GM19468 (cell line): ENCODE data around the gene CACNA1I.

Experiments used
- ATAC-seq: cut with Tn5 transposase; IDR thresholded peaks from one replicate; pipeline ENCODE4 v1.9.1; 2021; ENCODE audit warnings: mild to moderate bottlenecking, moderate library complexity, moderate number of reproducible peaks; ENCODE audit not compliant: unreplicated experiment; ENCODE audit errors: extremely low read depth

The CACNA1I gene

DNA sequence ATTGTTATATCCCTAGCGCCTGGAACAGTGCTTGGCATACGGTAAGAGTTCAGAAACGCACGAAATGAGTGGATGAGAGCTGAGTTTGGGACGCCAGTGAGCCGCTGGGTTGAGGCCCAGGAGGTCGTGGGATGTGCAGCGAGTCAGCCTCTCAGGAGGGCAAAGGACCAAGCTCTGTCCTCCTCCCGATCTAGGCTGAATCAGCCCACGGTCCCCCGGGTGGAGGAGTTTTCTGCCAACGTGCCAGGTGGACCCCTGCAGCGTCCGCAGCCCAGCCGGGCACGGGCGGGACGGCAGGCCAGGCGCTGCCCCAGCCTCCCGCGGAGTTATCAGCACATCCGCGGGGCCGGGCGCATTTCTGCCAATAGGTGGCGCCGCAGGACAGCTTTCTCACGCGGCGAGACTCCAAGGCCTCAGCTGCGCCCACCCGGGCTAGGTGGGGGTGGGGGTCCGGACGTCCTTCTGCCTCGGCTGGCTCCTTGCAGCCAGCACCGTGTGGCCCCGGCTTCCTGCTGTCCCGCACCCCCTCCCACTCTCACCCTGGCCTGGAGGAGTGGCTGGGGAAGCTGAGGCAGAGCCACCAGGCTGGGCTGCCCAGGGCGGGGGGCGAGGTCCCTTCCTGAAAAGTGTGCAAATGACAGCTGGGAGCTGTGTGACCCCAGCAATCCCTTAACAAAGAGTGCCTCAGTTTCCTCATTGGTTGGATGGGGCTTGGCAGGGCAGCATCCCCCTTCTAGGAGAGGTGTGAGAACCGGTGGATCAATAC lies 35.8 kb upstream of the CACNA1I start:
- no peak for ATAC-seq

DNA sequence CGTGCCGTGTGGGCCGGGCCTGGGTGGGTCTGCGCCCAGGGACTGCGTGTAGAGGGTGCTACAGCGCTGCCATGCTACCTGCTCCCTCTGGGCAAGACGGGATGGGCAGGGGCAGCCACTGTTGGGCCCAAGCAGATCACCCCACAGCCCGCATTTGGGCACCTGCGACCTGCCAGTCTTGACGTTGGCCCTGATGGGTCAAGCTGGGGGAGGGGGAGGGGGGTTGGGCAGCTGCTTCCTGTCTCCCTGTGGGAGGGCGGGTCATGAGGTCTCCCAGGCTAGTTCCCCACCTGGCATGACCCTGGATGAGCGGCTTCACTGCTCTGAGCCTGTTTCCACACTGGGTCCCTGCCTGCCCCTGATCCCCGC lies 35.2 kb upstream of the CACNA1I start:
- no peak for ATAC-seq

DNA sequence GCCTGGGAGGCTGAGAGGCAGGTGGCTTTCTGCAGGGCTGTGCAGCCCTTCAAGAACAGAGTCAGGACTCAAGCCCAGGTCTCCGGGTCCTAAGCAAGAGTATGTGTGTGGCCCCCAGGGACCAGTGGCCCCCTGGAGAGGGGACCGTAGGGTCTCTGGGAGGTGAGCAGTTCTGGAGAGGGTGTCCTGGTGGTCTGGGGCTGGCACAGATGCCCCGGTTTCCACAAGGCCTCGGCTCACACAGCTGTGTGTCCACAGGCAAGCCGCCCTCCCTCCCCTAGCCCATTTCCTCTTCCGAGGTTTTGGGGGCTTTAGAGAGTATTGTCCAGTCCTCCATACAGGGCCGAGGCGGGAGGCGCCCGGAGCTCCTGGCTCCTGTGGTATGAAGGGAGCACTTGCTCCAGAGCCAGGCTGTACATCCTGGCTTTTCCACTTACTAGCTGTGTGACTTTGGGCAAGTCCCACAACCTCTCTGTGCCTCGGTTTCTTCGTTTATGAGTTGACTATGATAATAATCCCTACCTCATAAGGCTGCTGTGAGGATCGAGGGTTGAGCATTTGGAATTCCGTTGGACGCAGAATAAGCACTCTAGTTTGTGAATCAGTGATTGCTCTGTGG lies 34.6 kb upstream of the CACNA1I start:
- ATAC-seq = no peak

DNA sequence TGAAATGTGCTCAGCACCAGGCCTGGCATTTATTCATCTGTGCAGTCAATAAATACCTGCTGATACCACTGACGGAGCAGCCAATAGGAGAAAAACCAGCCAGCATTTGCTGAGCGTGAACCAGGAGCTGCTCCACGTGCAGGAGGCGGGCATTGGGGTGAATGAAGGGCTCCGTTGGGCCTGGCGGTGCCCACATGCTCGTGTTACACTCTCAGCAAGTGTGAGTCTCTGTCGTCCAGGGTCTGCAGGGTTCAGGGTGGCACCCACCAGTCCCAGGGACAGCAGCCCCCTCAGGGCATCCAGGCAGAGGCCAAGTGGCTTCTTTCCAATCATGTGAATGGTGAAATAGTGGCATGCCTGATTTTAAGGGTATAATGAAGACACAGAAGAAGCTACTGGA lies 33.8 kb upstream of the CACNA1I start:
- ATAC-seq = no peak

DNA sequence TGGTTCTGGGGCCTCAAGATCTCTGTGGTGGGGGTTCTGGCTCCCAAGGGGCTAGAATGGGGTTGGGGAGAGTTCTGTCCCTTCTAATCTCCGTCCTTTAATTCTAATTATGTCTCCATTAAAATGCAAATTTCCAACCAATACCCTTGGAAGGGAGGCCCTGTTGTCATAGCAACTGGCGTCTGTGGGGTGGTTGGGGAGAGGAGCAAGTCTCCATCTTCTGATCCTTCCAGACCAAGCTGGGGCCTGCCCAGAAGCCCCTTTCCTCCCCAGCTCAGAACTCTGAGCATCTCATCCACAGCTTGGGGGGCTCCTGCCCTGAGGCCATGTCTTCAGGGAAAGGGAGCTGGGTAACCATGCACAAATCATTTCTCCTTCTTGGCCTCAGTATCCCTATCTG lies 32.6 kb upstream of the CACNA1I start:
- ATAC-seq = no peak

DNA sequence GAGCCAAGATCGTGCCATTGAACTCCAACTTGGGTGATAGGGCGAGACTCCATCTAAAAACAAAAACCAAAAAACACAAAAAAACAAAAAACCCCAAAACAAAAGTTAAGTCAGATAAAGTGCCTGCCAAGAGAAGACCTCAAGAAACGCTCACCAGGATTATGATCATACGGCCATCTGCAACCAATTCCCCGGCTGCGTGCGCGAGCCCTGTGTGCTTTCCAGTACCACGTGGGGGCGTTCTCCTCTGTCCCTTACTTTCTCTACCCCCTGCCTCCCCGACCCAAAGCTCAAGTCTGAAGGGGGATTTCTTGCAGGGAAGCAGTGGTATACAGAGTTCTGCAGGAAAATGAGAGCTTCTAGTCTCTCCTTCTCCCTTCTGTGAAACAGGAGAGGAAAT lies 27.5 kb upstream of the CACNA1I start:
- ATAC-seq = no peak

DNA sequence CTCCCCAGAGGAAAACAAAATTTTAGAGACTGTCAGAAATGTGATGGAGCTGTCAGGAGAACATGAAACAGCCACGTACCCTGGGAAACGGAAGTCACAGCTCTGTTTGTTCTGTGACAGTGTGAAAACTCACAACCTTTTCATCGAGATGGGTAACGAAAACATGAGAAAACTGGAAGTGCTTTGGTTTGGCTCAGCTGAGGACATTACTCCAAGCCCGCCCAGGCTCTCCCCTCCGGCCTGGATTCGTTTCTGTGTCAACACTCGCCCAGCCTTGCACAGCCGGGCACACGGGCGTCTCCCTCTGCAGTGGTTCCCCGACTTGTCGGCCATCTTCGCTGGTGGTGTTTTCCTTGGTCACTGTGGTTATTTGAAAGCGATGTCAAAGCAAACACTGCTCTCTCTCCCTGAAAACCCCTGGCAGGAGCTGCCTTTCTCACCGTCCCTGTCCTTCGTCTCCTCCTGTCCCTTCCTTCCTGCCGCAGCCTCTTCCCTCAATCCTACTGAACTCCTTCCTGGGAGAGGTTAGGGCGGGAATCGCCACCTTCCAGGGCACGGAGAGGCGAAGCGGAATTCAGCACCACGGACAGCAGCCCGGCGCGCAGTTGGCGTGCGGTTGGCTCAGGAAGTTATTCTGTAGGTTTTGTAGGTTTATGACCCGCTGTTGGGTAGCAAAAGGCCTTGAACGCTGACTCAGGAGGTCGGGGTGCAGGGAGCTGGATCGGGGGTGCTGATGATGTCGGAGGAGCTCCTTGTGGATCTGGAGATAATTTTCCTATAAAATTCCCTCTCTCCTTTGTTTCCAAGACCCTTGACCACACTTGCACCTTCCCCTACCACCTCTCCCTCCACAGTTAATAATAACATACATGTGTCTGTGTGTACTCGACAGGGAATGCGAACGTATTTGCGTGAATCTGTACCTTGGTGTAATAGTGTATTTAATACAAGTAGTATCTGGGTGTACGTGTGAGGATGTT lies 24.9 kb upstream of the CACNA1I start:
- ATAC-seq = no peak

DNA sequence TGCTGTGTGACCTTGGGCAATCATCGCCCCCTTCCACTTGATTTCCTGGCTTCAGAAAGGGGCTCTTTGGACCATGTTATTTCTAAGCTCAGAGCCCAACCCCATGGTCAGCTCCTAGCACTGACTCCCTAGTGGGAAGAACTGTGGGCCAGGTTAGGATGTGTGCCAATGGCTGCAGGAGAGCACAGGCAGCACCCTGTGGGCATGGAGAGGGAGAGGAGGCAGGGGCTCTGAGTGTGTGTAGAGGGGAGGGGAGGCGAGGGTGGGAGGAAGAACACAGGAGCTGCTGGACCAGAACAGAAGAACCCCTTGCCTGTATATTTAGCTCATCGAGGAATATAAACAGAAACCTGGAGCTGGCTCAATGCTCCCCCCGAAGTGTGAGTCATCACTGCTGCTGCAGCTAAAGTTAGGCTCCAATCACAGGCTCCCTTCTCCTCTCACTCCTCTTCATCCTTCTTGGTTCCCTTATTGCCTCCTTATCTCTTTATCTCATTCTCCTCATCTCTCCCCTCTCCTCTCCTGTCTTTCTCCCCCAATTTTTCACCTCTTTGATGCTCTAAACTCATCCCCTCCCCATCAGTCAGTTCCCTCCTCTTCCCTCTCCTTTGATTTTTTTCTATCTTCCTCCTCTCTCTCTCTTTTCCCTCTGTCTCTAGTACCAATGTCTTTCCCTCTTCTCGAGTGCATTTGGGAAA lies 23.5 kb upstream of the CACNA1I start:
- ATAC-seq = no peak

DNA sequence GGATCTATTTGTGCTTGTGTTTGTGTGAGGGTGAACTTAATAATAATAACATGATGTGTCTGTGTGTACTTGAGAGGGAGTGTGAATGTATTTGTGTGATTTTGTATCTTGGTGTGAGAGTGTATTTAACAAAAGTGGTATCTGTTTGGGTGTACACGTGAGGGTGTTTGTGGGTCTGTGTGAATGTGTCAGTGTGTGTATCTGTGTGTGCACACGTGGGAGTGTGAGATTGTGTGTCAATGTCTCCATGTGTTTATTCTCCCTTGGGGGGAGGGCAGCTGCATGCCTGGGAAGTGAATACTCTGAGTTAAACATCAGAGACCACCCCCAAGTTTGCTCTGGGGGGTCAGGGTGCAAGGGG lies 23.0 kb upstream of the CACNA1I start:
- no peak for ATAC-seq

DNA sequence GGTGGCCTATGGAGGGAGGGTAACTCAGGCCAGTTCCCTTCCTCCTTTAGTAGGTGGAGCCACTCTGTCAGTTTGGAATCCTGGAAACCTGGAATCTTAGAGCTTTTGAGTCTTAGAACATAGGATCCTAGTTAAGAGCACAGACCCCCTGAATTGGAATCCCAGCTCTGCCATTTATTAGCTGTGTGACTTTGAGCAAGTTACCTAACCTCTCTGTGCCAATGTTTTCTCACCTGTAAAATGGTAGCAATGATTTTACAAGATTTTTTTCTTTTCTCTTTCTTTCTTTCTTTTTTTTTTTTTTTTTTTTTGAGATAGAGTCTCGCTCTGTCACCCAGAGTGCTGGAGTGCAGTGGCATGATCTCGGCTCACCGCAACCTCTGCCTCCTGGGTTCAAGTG lies 17.1 kb upstream of the CACNA1I start:
- no peak for ATAC-seq

DNA sequence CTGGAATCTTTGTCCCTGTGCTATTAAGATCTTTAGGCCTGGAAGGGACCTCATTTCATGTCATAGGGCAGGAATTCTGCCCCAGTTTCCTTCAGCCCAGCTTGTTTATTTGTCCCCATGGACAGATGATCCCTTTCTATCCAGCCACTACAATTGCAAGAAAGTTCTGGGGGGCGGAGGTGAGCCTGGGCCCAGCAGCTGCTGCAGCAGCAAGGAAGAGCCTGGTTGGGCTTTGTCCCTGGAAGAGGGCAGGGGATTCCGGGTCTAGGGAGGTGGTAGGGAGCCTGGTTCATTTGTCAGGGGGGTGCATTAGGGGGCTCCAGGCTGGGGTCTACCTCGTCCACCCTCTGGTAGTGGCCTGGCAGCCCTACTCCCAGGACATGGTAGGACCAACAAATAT lies 16.4 kb upstream of the CACNA1I start:
- ATAC-seq = no peak

DNA sequence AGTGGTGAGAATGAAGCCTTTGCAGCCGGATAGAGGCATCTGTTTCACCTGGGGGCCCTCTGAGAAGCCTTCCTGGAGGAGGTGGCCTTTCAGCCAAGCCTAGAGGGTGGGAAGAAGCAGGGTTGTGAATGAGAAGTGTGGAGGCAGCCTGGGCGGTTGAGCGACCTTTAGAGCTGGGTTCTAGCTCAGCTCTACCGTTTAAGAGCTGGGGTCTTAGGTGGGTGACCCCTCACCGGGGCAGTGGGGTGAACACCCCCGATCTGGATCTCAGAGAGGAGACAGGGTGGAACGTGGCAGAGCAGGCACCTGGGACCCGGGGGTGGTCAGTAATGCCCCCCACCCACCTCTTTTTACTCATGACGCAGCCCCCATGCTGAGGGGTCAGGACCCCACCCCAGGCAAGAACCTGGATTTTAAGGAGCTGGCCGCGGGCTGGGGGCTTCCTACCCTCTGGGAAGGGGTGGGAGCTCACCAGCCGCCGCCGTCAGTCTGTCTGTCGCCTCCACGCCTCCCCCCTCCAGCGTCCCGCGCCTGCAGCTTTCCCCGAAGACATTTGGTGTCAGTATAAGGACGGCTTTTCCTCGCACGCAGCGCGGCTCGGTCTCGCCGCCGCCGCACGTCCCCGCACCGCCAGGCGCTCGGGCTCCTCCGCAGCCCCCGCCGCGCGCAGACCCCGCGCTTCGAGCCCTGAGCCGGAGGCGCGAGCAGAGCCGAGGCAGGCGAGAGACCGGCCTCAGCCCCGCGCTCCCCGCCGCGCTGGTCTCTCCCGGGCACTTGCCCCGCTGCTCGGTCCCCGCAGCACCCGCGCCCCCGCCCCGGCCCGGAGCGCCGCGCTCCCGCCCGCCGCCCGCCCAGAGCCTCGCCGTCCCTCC lies 13.3 kb upstream of the CACNA1I start:
- no peak for ATAC-seq

DNA sequence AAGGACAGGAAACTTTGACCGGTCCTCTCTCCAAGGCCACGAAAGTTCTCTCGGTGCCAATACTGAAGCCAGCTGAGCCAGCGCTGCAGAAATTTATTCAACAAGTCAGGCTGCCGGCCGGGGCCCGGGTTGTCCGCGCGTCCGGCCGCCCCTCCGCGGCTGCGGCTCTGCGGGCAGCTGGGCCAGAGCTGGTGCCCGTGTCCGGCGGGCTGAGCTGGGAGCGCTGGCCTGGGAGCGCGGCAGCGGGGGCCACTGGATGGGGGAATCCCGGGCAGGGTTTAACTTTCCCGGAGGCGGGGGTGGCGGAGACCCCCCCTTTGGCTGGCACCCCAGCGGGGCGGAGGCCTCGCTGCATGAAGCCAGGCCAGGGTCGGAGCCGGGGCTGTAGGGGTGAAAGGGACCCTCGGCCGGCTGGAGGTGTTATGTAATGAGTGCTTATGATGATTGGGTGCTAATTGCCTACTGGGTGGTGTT lies 12.3 kb upstream of the CACNA1I start:
- no peak for ATAC-seq

DNA sequence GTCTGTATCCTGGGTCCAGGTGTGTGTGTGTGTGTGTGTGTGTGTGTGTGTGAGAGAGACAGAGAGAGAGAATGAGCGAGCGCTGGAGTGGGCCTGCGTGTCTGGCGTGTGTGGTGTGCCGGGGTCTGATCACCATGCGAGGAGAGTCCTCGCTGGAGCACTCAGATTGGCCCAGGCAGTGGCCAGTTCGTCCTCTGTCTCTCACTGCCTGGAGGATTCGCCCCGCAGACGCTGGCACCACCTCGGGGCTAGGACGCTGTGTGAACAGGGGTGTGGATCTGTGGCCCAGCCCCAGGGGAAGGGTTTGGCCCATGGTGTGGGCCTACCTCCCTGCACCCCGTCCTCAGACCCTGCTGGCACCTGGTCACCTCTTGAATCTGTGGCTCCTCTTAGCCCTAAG lies 11.6 kb upstream of the CACNA1I start:
- ATAC-seq = no peak

DNA sequence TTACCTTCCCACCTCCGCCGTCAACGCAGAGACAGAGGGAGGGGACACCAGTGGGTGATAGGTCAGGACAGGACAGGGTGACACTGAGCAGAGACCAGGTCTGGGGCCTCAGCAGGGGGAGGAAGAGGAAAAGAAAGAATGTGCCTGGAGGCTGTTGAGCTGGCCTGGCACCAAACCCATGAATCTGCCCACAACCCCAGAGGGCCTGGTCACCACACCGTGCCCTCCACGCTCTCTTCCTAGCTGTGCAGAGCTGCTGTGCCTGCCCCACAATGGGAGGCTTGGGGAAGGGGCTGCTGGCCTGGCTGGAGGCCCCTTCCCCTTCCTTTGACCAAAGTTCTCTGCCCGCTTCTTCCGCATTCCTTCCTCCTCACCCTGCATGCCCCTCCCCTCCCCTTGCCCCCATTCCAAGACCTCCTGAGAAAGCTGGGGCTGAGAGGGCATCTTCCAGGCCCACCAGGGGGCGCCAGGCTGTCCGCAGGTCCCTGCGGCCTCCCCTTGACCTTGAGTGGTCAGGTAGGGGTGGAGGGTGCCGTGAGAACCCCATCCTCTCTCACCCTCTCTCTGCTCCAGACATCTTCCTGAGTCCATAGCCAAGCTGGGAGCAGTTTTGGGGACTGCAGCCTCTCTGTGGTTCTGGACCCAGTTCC lies 11.0 kb upstream of the CACNA1I start:
- ATAC-seq = no peak

DNA sequence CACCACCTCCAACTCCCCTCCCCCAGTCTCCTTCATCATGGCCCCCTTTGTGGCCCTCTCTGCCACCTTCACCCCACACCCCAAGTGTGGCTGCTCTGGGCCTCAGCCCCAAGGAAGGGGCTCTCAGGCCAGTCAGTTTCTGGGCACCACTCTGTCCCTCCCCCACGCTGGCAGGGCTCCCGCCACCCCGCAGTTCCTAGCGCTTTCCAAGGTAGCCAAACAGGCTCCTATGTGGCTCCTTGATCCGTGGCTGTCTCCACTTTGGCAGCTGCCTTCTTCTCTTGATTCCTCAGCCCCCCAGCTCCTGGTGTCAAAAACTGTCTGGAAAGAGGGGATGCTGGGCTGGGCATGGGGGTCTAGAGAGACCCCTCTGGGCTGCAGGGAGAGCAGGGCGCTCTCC lies 10.4 kb upstream of the CACNA1I start:
- no peak for ATAC-seq

DNA sequence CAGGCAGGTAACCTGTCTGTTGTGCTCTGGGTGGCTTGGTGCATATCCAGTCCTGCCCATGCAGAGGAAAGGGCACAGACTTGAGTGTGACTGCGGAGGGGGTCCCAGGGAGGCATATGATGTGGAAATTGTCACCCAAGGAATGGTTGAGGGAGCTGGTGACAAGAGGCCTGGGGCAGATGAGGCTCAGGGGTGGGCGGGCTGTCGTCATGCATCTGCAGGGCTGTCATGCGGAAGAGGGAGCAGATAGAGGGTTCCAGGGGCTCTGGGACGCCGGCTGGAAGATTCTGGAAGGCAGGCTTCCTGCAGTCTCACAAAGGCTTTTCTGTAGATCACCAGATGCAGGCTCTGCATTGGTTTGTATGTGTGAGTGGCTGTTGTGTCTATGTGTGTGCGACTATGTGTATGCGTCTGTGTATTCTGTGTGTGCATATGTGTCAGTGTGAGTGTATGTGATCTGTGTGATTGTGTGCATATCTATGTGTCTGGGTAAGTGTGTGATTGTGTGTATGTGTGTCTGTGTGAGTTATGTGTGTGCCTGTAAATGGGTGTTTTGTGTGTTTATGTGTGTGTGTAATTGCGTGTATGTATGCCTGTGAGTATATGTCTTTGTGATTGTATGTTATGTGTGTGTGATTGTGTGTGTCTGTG lies 7.6 kb upstream of the CACNA1I start:
- no peak for ATAC-seq

DNA sequence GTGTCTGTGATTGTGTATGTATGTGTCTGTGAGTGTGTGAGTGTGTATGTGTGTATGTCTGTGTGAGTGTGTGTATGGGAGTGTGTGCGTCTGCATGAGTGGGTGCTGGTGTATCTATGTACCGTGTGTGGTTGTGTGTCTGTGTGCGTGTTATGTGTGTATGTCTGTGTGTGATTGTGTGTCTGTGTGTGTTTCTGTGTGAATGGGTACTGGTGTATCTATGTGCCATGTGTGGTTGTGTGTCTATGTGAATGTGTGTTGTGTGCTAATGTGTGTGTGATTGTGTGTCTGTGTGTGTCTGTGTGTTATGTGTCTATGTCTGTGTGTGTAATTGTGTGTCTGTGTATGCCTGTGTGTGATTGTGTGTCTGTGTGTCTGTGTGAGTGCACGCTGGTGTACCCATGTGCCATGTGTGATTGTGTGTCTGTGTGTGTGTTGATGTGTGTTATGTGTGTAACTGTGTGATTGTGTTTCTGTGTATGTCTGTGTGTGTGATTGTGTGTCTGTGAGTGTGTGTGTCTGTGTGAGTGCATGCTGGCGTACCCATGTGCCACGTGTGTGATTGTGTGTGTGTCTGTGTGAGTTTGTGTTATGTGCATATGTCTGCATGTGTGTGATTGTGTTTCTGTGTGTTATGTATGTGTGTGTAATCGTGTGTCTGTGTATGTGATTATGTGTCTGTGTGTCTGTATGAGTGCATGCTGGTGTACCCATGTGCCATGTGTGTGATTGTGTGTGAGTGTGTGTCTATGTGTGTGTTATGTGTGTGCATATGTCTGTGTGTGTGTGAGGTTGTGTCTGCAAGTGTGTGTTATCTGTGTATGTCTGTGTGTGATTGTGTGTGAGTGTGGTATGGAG lies 6.8 kb upstream of the CACNA1I start:
- no peak for ATAC-seq
